Measurements from ENCODE around the gene CTDSPL. TPM values are rescaled to one million over a fixed set of nuclear protein-coding genes. Genes with fewer than 3 reads are reported as not detected.
A peak's percentile ranks its signal among the peaks of the same experiment; 100 is the strongest.

Gene CTDSPL
- total RNA-seq, 1 experiment from 2014 or later, result 6.1 TPM

GRCh38 chr3:38005076-38006020 is 143.7 kb downstream of the CTDSPL start:
- CTCF ChIA-PET, result interaction anchor here (0.5 to 1.1 kb wide), 5 partner anchors 8 to 327 kb away, joined by 3 to 4 read pairs (median 3); no protein-coding TSS in a partner anchor
- intact Hi-C loops (cut with micrococcal nuclease), result loop anchor here (1.0 to 10.0 kb wide), 5 partner anchors 38 to 479 kb away; partner anchors contain the start of genes ACVR2B and MYD88
- no peaks in the 10 kb centered on the region for H3K36me3 ChIP-seq (ENCODE audit: low read depth, low read length)
- H4K20me1 ChIP-seq (ENCODE audit: low read length), result no peaks in the 10 kb centered on the region
- H3F3A ChIP-seq (ENCODE audit: low read length, unreplicated experiment), result no peaks in the 10 kb centered on the region
- DNase-seq, result peak; percentile 67
- H3K9me2 ChIP-seq (replicated peaks; ENCODE audit: low read length), result no peaks in the 10 kb centered on the region
- peak; percentile 51 for ATAC-seq
- H3K4me2 ChIP-seq (ENCODE audit: low read length), result peak overlapping the region; percentile 28
- TSS peak; percentile 35 for BruUV-seq (replicated peaks)
- peak overlapping the region; percentile 5 for H2AFZ ChIP-seq (ENCODE audit: low read length)
- H3K27me3 ChIP-seq (ENCODE audit: low read length), result no peaks in the 10 kb centered on the region
- peak overlapping the region; percentile 46; the same call in 1 of the 2 replicates for H3K9ac ChIP-seq (ENCODE audit: low read length)
- H3K27ac ChIP-seq (ENCODE audit: low read length), result peak overlapping the region; percentile 80
- H3K9me3 ChIP-seq (ENCODE audit: low read length), result no peaks in the 10 kb centered on the region
- H3K4me1 ChIP-seq (ENCODE audit: insufficient read depth, low read length), result peaks cover 27% of the 10 kb centered on the region
- H3K4me3 ChIP-seq (ENCODE audit: low read length), result peak overlapping the region; percentile 18; the same call in 1 of the 2 replicates
- no peak for TF ChIP-seq EZH2 (IDR thresholded peaks at IDR 0.05; ENCODE audit: low read length, unreplicated experiment)
- no peak for TF ChIP-seq CTCF (conservative IDR thresholded peaks at IDR 0.05; ENCODE audit: low read depth, low read length)
- no peak for TF ChIP-seq EZH2phosphoT487 (IDR thresholded peaks at IDR 0.05; ENCODE audit: borderline replicate concordance, low read length)
- POLR2A ChIA-PET (ENCODE audit: unreplicated experiment), result no interaction called here
- H3K79me2 ChIP-seq (ENCODE audit: low read length), result no peaks in the 10 kb centered on the region

GRCh38 chr3:38006031-38006430 is 144.4 kb downstream of the CTDSPL start:
- no peak overlapping the region for H3K4me2 ChIP-seq (ENCODE audit: low read length)
- no peak for TF ChIP-seq EZH2 (IDR thresholded peaks at IDR 0.05; ENCODE audit: low read length, unreplicated experiment)
- no peak for TF ChIP-seq EZH2phosphoT487 (IDR thresholded peaks at IDR 0.05; ENCODE audit: borderline replicate concordance, low read length)
- TF ChIP-seq CTCF (conservative IDR thresholded peaks at IDR 0.05; ENCODE audit: low read depth, low read length), result no peak
- no peaks in the 10 kb centered on the region for H3F3A ChIP-seq (ENCODE audit: low read length, unreplicated experiment)
- no peaks in the 10 kb centered on the region for H3K79me2 ChIP-seq (ENCODE audit: low read length)
- no TSS peak for BruUV-seq (replicated peaks)
- H4K20me1 ChIP-seq (ENCODE audit: low read length), result no peaks in the 10 kb centered on the region
- no peaks in the 10 kb centered on the region for H3K9me3 ChIP-seq (ENCODE audit: low read length)
- no peak overlapping the region for H3K9ac ChIP-seq (ENCODE audit: low read length)
- H3K4me1 ChIP-seq (ENCODE audit: insufficient read depth, low read length), result peaks cover 27% of the 10 kb centered on the region
- H3K4me3 ChIP-seq (ENCODE audit: low read length), result no peak overlapping the region
- intact Hi-C loops (cut with micrococcal nuclease), result loop anchor here (10.0 kb wide), 2 partner anchors 449 to 479 kb away; partner anchors contain the start of gene ACVR2B
- DNase-seq (no peak), ATAC-seq (no peak)
- H3K27me3 ChIP-seq (ENCODE audit: low read length), result no peaks in the 10 kb centered on the region
- no peak overlapping the region for H2AFZ ChIP-seq (ENCODE audit: low read length)
- POLR2A ChIA-PET (ENCODE audit: unreplicated experiment), result no interaction called here
- CTCF ChIA-PET, result no interaction called here
- H3K27ac ChIP-seq (ENCODE audit: low read length), result peak overlapping the region; percentile 80
- H3K9me2 ChIP-seq (replicated peaks; ENCODE audit: low read length), result no peaks in the 10 kb centered on the region
- H3K36me3 ChIP-seq (ENCODE audit: low read depth, low read length), result no peaks in the 10 kb centered on the region
